Measurements from ENCODE around the gene EDC3.
A peak's percentile ranks its signal among the peaks of the same experiment; 100 is the strongest.

DNA sequence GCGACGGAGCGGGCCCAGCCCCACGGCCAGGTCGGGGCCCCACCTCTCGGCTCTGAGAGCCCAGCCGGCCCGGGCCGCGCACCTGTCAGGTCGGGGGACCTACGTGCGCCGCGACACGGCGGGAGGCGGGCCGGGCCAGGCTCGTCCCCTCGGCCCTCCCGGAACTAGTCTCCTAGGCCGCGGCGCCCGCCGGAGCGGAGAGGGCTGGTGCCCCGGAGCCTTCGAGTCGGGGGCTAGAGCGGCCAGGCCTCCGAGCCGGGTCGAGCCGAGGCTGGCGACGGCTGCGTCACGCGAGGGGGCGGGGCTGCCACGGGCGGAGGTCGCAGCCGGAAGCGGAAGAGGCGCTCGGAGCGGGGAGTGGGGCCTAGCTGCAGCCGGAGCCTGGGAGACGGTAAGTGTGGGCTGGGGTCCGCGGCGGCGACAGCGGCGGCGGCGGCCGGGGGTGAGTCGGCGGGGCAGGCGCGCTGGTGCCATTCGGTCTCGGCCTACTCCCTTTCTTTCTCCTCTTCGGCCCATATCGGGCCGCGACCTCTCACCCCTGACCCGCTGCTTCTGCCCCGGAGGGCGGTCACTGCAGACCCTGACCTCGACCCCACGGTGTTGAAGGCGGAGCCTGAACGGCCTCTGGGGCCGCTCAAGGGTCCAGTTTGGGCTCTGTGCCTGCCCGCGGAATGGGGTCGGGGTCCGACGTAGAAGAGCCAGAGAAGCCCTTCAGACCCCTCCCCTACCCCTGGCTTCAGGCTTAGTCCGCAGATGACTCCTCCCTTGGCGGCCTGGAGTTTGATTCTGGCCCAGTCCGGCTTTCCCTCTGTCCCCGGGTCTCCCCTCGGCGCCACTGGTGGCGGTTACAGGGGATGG is 80.1 kb downstream of the EDC3 start, which contains the start of gene CLK3:
- TF ChIP-seq EZH2 (IDR thresholded peaks at IDR 0.05; ENCODE audit: borderline replicate concordance, insufficient read depth, low read length, poor library complexity, severe bottlenecking) (no peak), TAF1 (IDR thresholded peaks at IDR 0.05; ENCODE audit: low read depth) (peak; percentile 81)
- TF ChIP-seq, protein P1, sequence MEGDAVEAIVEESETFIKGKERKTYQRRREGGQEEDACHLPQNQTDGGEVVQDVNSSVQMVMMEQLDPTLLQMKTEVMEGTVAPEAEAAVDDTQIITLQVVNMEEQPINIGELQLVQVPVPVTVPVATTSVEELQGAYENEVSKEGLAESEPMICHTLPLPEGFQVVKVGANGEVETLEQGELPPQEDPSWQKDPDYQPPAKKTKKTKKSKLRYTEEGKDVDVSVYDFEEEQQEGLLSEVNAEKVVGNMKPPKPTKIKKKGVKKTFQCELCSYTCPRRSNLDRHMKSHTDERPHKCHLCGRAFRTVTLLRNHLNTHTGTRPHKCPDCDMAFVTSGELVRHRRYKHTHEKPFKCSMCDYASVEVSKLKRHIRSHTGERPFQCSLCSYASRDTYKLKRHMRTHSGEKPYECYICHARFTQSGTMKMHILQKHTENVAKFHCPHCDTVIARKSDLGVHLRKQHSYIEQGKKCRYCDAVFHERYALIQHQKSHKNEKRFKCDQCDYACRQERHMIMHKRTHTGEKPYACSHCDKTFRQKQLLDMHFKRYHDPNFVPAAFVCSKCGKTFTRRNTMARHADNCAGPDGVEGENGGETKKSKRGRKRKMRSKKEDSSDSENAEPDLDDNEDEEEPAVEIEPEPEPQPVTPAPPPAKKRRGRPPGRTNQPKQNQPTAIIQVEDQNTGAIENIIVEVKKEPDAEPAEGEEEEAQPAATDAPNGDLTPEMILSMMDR (IDR thresholded peaks at IDR 0.05; ENCODE audit: poor library complexity, severe bottlenecking) = no peak

All from neural cell (in vitro differentiated cells).